NK-92 treated with Interleukin-12 subunit alpha and Interleukin-12 subunit beta, amount 100 ng/mL, for 24 hours (cell line): ENCODE results near the gene GRIK4.
"Not testable (repeated sequence)": the region's sequence is repeated elsewhere in the genome, so short reads cannot be mapped to it uniquely, and the experiment has no call there.

ENCODE experiments used
- DNase-seq: peaks from one replicate; lab custom pipeline; 2025; lab: John Stamatoyannopoulos, UW

The GRIK4 gene

DNA sequence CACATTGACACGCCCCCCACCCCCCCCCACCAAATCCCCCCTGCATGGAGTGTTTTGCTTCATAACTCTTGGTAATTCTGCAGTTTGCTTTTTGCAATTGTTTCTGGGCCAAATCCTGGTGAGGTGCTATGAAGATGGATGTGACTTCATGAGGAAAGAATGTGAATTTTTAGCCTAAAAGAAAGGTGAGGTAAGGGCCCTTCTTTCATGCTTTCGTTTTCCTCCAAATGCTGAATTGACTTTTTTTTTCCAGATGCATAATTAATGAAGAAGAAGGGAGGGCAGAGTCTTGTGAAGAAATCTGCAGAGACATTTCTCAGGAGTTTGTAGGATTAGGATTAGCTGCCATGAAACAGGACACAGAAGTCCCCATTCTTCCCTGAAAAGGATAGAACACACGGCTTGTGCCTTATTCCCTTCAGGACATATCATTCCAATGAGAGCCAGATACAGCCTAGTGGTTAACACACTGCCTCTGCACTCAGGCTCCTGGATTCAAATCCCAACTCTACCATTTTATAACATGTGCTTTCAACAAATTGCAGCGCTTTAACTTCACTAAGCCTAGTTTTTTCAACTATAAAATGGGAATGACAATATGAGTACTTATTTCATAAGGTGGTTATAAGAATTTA lies 492.8 kb downstream of the GRIK4 start:
- no peak for DNase-seq

DNA sequence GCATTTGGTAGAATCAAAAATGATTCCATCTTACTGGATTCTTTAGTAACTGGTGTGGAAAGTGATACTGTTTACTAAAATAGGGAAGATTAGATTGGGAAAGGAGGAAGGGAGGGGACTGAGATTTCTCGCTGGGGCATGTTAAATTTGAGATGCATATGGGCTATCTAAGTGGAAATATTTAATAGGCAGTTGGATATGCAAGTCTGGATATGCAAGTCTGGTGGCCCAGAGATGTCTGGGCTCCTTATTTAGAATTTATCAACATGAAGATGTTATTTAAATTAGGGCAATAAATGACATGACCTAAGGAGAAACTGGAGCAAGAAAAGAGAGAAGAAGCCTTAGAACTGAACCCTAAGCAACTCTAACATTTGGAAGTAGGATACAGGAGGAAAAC lies 495.4 kb downstream of the GRIK4 start:
- no peak for DNase-seq

- no peak for DNase-seq
Observed at GRCh38 chr11:121008551-121008950, 497.0 kb downstream of the GRIK4 start.

DNA sequence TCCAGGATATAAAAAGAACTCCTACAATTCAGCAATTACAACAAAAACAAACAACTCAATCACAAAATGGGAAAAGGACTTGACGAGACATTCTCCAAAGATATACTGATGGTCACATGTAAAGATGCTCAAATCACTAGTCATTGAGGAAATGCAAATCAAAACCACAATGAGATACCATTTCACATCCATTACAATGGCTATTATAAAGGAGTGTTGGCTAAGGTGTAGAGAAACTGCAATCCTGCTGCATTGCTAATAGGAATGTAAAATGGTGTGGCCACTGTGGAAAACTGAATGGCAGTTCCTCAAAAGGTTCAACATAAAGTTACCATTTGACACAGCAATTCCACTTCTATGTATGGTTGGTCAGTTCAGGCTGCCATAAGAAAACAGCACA lies 500.5 kb downstream of the GRIK4 start:
- DNase-seq: no peak

- no peak for DNase-seq
Observed at GRCh38 chr11:121018746-121019145, 507.2 kb downstream of the GRIK4 start.

GRCh38 chr11:121021718-121022117 lies 510.2 kb downstream of the GRIK4 start:
- DNase-seq: not testable (repeated sequence)

GRCh38 chr11:121023848-121024751 lies 512.6 kb downstream of the GRIK4 start, which contains the start of gene TBCEL:
Gene TBCEL (plus strand): TSS chr11:121024102. CDS start chr11:121045691, 21,589 bp downstream.
- peak; percentile 87 for DNase-seq

DNA sequence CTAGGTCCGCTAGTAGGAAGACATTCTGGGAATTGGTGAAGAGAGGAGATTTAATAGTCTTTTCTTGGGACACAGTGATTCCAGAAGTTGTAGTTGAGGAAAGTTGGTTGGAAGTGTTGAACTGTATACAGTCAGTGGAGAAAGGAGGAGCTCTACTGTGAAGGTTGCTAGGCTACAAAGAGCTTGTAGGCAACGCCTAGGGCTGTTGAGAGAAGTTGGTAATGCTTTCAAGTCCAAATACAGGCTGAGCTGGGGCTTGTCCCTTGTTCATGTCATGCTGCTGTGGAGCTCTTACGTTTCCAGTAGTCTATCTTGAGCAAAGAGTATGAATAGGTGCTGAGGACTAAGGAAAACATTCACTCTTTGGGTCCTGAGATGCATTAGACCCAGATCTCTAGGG lies 513.4 kb downstream of the GRIK4 start:
- DNase-seq: no peak

DNA sequence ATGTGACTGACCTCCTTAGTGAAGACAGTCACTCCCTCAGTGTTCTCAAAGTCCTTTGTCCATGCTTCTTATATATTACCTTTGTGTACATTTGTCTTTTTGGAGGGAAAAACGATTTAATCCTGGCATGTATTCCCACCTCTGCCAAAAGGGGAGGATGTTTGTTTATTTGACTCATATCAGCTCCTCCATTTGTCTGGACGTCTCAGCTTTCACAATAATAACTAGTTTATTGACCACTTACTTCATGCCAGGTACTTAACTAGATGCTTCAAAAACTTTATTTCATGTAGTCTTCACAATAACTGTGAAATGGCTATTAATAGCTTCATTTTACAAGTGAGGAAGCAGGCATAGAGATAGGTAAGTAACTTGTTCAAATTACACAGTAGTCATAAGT lies 517.6 kb downstream of the GRIK4 start:
- no peak for DNase-seq

- no peak for DNase-seq
Observed at GRCh38 chr11:121029813-121030445, 518.4 kb downstream of the GRIK4 start.

- no peak for DNase-seq
Observed at GRCh38 chr11:121031167-121031566, 519.6 kb downstream of the GRIK4 start.

DNA sequence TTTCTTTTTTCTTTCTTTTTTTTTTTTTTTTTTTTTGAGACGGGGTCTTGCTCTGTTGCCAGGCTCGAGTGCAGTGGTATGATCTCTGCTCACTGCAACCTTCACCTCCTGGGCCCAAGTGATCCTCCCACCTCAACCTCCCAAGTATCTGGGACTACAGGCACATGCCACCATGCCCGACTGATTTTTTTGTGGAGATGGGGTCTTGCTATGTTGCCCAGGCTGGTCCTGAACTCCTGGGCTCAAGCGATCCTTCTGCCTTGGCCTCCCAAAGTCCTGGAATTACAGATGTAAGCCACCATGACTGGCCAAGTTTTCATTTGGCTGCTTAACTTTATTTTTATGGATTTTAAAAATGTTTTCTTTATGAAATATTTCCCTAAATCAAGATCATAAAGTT lies 520.1 kb downstream of the GRIK4 start:
- not testable (repeated sequence) for DNase-seq

DNA sequence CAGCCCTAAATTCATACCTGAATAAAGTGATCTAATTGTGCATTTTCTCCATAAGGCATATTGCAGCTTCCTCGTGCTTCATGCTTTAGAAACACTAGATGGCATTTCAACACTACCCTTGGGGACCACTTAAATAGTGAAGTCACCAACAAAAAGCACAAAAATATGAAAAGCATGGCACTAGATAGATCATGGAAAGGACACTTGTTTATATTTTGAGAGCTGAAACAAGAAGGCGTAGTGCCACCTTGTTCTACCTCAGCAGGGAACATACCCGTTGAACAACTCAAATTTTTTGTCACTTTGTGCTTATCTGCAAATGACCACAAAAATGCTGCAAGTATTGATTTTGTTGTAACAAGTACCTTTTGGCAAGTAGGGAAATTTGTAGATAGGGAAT lies 521.0 kb downstream of the GRIK4 start:
- DNase-seq: no peak

GRCh38 chr11:121033635-121034034 lies 522.1 kb downstream of the GRIK4 start:
- no peak for DNase-seq

GRCh38 chr11:121035169-121035755 lies 523.7 kb downstream of the GRIK4 start:
- DNase-seq: no peak

- no peak for DNase-seq
Observed at GRCh38 chr11:121035780-121036179, 524.2 kb downstream of the GRIK4 start.

DNA sequence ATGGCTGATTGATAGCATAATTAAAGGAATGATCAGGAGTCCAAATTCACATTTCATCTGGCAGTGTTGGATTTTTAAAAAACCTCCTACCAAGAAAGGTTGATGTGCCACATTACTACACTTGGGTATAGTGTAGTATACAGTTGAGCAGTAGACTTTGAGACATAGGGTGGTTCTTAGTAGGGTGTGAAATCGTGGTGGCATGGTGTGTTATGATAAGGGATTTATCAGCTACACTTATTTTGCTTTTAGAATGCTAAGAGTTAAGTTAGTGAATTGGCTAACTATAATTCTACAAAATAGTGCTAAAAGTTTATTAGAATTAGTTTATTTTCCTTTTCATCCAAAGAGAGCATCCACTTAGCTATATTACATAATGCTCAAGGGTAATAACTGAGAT lies 525.5 kb downstream of the GRIK4 start:
- DNase-seq: no peak
